Measurements from ENCODE around the gene GPS1.
A peak's percentile ranks its signal among the peaks of the same experiment; 100 is the strongest.

Gene GPS1

GRCh38 chr17:82101301-82101715 is 49.6 kb downstream of the GPS1 start:
- no peak for DNase-seq (ENCODE audit: low spot score)
- peak overlapping the region in 1 of 2 donors; percentile 100 for H3K27ac ChIP-seq
- H3K4me3 ChIP-seq, result no peak overlapping the region
- no peak for TF ChIP-seq CTCF (IDR thresholded peaks at IDR 0.05)

- H3K4me3 ChIP-seq, result no peak overlapping the region
- peak overlapping the region in 1 of 2 donors; percentile 100 for H3K27ac ChIP-seq
- DNase-seq (ENCODE audit: low spot score), result no peak
- no peak for TF ChIP-seq CTCF (IDR thresholded peaks at IDR 0.05)
Observed at GRCh38 chr17:82101767-82102679, 50.3 kb downstream of the GPS1 start.

- Histone ChIP-seq H3K4me3 (no peak overlapping the region), H3K27ac (peak overlapping the region; percentile 11 to 68)
- TF ChIP-seq CTCF (IDR thresholded peaks at IDR 0.05), result no peak
- DNase-seq (ENCODE audit: low spot score), result no peak
Observed at GRCh38 chr17:82103553-82104451, 52.1 kb downstream of the GPS1 start.

- Histone ChIP-seq H3K27ac (peak overlapping the region in 1 of 2 donors; percentile 27), H3K4me3 (no peak overlapping the region)
- no peak for DNase-seq (ENCODE audit: low spot score)
- TF ChIP-seq CTCF (IDR thresholded peaks at IDR 0.05), result no peak
Observed at GRCh38 chr17:82104797-82105416, 53.2 kb downstream of the GPS1 start.

GRCh38 chr17:82105417-82105881 is 53.8 kb downstream of the GPS1 start:
- H3K27ac ChIP-seq, result peak overlapping the region; percentile 64 to 82
- TF ChIP-seq CTCF (IDR thresholded peaks at IDR 0.05), result no peak
- no peak for DNase-seq (ENCODE audit: low spot score)
- H3K4me3 ChIP-seq, result peak overlapping the region; percentile 43

DNA sequence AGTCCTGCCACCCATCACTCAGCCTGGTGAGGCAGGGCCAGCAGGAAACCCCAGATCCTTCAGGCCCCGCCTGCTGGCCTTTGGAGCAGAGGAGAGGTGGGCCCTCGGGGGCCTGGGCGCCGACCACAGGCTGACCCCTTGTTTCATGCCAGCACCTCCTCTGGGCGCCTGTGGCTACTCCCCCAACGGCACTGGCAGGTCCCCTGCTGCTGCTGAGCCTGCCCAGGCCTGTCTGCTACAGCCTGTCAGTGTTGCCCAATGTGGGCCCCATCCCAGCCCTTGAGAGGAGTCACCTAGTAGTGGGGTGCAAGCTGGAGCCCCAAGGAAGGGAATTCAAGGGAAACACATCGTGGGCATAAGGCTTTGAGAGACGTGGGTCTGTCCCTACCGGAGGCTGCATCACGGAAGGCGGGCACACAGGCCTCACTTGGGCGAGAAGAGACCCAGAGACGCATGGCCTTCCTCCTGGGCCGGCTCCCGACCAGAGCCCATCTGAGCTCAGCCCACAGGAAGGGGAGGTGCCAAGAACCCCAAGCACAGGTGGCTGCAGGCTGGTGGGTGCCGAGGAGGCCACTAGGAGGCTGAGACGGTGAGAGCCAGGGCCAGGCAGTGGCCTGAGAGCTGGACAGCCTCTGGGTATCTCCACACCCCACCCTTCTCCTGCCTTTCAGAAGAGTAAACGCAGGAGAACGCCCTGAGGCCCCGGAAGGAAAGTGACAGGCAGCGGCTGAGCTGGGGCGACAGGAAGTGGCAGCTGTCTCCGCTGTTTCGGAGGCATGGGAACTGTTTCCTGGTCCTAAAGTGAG is 54.4 kb downstream of the GPS1 start:
- Histone ChIP-seq H3K27ac (peak overlapping the region; percentile 64 to 82), H3K4me3 (peak overlapping the region; percentile 43)
- no peak for DNase-seq (ENCODE audit: low spot score)
- no peak for TF ChIP-seq CTCF (IDR thresholded peaks at IDR 0.05)

Measured in coronary artery (tissue), 2 donors.